ENCODE results near the gene ZNF143.

DNA sequence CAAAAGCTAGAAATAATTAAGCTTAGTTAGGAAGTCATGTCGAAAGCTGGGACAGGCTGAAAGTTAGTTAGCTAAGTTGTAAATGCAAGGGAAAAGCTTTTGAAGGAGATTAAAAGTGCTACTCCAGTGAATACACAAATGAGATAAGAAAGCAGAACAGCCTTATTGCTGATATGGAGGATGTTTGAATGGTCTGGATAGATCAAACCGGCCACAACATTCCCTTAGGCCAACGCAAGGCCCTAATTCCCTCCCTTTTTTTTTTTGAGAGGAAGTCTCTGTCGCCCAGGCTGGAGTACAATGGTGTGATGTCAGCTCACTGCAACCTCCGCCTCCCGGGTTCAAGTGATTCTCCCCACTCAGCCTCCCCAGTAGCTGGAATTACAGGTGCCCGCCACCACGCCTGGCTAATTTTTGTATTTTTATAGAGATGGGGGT, 89.4 kb downstream of the ZNF143 start:
- TF ChIP-seq POLR2A (IDR thresholded peaks at IDR 0.05; ENCODE audit: low read depth, low read length) (no peak), TAF1 (IDR thresholded peaks at IDR 0.05; ENCODE audit: borderline replicate concordance, low read depth, low read length) (no peak), POLR2AphosphoS5 (IDR thresholded peaks at IDR 0.05; ENCODE audit: low read depth, low read length) (no peak)

Measured in GM12892 (cell line).